ENCODE data around the gene AURKB. TPM values are rescaled to one million over a fixed set of nuclear protein-coding genes. Genes with fewer than 3 reads are reported as not detected.

AURKB gene
- total and polyA plus RNA-seq, 2 of the 13 experiments (the other 11 are each of a cell fraction or from before 2014, with no cell fraction given), result 29.5 to 75.3 TPM

DNA sequence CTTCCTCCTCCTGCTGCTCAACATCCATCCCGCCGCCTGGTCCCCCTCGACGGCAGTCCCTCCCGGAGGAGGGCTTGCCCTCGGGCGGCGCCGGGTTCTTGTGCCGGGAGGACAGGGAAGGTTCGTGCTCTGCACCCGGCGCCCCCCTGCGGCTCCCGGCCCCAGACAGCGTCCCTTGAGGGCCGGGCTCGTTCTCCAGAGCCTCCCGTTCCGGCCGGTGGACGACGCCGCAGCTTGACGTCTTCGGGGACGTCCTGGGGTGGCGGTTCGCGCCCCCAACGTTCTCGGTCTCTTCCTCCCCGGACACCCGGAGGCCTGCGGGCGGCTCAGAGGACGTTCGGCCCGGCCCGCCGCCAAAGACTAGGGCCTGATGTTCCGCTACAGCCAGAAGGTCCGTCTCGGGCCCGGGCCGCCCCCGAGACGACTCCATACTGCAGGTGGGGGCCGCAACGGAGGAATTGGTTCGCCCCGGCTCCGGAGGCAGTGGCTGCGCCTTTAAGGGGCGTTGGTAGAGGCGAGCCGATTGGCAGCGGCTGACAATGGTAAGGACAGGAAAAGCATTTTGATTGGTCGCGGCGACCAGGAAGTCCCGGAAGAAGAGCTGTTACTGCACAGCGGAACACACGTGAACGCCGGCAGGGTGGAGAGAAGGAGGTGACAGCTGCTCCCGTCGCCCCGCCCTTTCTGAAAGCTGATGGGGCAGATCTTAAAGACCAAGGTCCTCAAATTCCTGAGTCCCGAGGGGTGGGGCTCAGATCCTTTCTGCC is 20.5 kb downstream of the AURKB start, which contains the start of gene BORCS6 (continued):
- TF ChIP-seq HMG20A (CRISPR knock-in tag; IDR thresholded peaks at IDR 0.05; ENCODE audit: borderline replicate concordance) (no peak), MED1 (CRISPR knock-in tag; IDR thresholded peaks at IDR 0.05) (peak; percentile 36; the same call in 1 of the 2 replicates), ZNF580 (CRISPR knock-in tag; IDR thresholded peaks at IDR 0.05; ENCODE audit: borderline replicate concordance, low read depth) (0 out of 2 replicates have a peak, but pooled peaks have one; percentile 48), NFYB (CRISPR knock-in tag; IDR thresholded peaks at IDR 0.05) (peak; percentile 94), NFE2L2 (IDR thresholded peaks at IDR 0.05; ENCODE audit: low read length) (no peak), ZNF282 (IDR thresholded peaks at IDR 0.05; ENCODE audit: partially characterized antibody) (no peak), ZFY (CRISPR knock-in tag; IDR thresholded peaks at IDR 0.05) (peak; percentile 72), ZBTB39 (CRISPR knock-in tag; IDR thresholded peaks at IDR 0.05) (no peak), ATRX (CRISPR knock-in tag; IDR thresholded peaks at IDR 0.05; ENCODE audit: borderline replicate concordance) (no peak), ZNF7 (CRISPR knock-in tag; IDR thresholded peaks at IDR 0.05) (no peak), POLR2AphosphoS5 (IDR thresholded peaks at IDR 0.05; ENCODE audit: low read depth, low read length) (peak; percentile 45; the same call in 1 of the 2 replicates), ZNF691 (CRISPR knock-in tag; IDR thresholded peaks at IDR 0.05; ENCODE audit: borderline replicate concordance, low read depth) (peak; percentile 62; the same call in 1 of the 2 replicates), ZNF33A (CRISPR knock-in tag; IDR thresholded peaks at IDR 0.05; ENCODE audit: borderline replicate concordance) (no peak), SALL1 (CRISPR knock-in tag; IDR thresholded peaks at IDR 0.05) (peak; percentile 66), KLF16 (CRISPR knock-in tag; IDR thresholded peaks at IDR 0.05) (peak in 1 of 2 experiments; percentile 42; a peak in 1 of 4 replicates), ZNF367 (CRISPR knock-in tag; IDR thresholded peaks at IDR 0.05; ENCODE audit: borderline replicate concordance) (no peak), ARNT (IDR thresholded peaks at IDR 0.05) (no peak), ZNF234 (CRISPR knock-in tag; conservative IDR thresholded peaks at IDR 0.05) (0 out of 2 replicates have a peak, but pooled peaks have one; percentile 17), ZSCAN22 (CRISPR knock-in tag; IDR thresholded peaks at IDR 0.05) (no peak), SNAPC5 (CRISPR knock-in tag; IDR thresholded peaks at IDR 0.05; ENCODE audit: borderline replicate concordance) (no peak), ZNF720 (CRISPR knock-in tag; IDR thresholded peaks at IDR 0.05) (no peak), XBP1 (CRISPR knock-in tag; IDR thresholded peaks at IDR 0.05) (no peak), THAP7 (CRISPR knock-in tag; IDR thresholded peaks at IDR 0.05) (no peak)
- TF ChIP-seq, protein P1, sequence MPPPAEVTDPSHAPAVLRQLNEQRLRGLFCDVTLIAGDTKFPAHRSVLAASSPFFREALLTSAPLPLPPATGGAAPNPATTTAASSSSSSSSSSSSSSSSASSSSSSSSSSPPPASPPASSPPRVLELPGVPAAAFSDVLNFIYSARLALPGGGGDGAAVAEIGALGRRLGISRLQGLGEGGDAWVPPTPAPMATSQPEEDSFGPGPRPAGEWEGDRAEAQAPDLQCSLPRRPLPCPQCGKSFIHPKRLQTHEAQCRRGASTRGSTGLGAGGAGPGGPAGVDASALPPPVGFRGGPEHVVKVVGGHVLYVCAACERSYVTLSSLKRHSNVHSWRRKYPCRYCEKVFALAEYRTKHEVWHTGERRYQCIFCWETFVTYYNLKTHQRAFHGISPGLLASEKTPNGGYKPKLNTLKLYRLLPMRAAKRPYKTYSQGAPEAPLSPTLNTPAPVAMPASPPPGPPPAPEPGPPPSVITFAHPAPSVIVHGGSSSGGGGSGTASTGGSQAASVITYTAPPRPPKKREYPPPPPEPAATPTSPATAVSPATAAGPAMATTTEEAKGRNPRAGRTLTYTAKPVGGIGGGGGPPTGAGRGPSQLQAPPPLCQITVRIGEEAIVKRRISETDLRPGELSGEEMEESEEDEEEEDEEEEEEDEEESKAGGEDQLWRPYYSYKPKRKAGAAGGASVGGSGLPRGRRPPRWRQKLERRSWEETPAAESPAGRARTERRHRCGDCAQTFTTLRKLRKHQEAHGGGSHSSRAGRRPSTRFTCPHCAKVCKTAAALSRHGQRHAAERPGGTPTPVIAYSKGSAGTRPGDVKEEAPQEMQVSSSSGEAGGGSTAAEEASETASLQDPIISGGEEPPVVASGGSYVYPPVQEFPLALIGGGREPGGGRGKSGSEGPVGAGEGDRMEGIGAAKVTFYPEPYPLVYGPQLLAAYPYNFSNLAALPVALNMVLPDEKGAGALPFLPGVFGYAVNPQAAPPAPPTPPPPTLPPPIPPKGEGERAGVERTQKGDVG (CRISPR knock-in tag; IDR thresholded peaks at IDR 0.05; ENCODE audit: borderline replicate concordance), result no peak

Measured in HepG2 (cell line).